Tibial artery (tissue), 4 donors: ENCODE measurements around the gene PPP2R3A.
"Not testable (repeated sequence)": the region's sequence is repeated elsewhere in the genome, so short reads cannot be mapped to it uniquely, and the experiment has no call there.

Experiments
- DNase-seq, 2 donors: peaks; one replicate each; pipeline ENCODE4 v3.0.0-alpha.2; 2019
- H3K27ac ChIP-seq, 2 donors: fragments of 200-600 bp; sonication (generic) in 1 of 2; 1 replicate in 1 of 2; 2 replicates in 1 of 2; pipeline ENCODE4 v1.5.1; 2018 to 2019; ENCODE audit warnings: mild to moderate bottlenecking in 1 of 2
- H3K27me3 ChIP-seq, 2 donors: fragments of 200-600 bp; sonication (generic) in 1 of 2; one replicate each; pipeline versions ENCODE4 v1.5.1 to v1.6.0; 2016 to 2019
- H3K36me3 ChIP-seq, 3 donors: fragments of 200-600 bp; sonication (generic) in 2 of 3; one replicate each; pipeline ENCODE4 v1.5.1; 2016 to 2019; ENCODE audit warnings: mild to moderate bottlenecking in 2 of 3
- H3K4me1 ChIP-seq, 4 donors: fragments of 200-600 bp; sonication (generic) in 2 of 4; 1 replicate in 3 of 4; 2 replicates in 1 of 4; pipeline ENCODE4 v1.5.1; 2016 to 2019
- H3K4me3 ChIP-seq, 2 donors: fragments of 200-600 bp; sonication (generic) in 1 of 2; 1 replicate in 1 of 2; 2 replicates in 1 of 2; pipeline ENCODE4 v1.5.1; 2018 to 2019; ENCODE audit warnings: mild to moderate bottlenecking in 2 of 2
- H3K9me3 ChIP-seq, 3 donors: fragments of 200-600 bp; sonication (generic) in 1 of 3; one replicate each; pipeline ENCODE4 v1.5.1; 2016 to 2019
- intact Hi-C: fragments of 100-400 bp; cut with DNase I; formaldehyde crosslinking; loops from one replicate; pipeline ENCODE4 v1.15.0; 2023; ENCODE audit warnings: low total_unique reads
- TF ChIP-seq, protein P1 (sequence below), 2 experiments: fragments of 200-600 bp in 1 of 2; fragments of 450-650 bp in 1 of 2; IDR thresholded peaks; one replicate each; pipeline ENCODE4 v1.5.1; 2017 to 2019; ENCODE audit warnings: antibody characterized with exemption in 2 of 2, mild to moderate bottlenecking in 1 of 2, moderate library complexity in 1 of 2

PPP2R3A gene

GRCh38 chr3:136078421-136079364, 113.2 kb downstream of the PPP2R3A start:
- DNase-seq, result no peak
- TF ChIP-seq, protein P1, sequence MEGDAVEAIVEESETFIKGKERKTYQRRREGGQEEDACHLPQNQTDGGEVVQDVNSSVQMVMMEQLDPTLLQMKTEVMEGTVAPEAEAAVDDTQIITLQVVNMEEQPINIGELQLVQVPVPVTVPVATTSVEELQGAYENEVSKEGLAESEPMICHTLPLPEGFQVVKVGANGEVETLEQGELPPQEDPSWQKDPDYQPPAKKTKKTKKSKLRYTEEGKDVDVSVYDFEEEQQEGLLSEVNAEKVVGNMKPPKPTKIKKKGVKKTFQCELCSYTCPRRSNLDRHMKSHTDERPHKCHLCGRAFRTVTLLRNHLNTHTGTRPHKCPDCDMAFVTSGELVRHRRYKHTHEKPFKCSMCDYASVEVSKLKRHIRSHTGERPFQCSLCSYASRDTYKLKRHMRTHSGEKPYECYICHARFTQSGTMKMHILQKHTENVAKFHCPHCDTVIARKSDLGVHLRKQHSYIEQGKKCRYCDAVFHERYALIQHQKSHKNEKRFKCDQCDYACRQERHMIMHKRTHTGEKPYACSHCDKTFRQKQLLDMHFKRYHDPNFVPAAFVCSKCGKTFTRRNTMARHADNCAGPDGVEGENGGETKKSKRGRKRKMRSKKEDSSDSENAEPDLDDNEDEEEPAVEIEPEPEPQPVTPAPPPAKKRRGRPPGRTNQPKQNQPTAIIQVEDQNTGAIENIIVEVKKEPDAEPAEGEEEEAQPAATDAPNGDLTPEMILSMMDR (IDR thresholded peaks at IDR 0.05), result peak; percentile 47 to 51
- Histone ChIP-seq H3K27me3 (no peaks in the 10 kb centered on the region), H3K4me1 (peaks cover 0 to 7% (median 2%) of the 10 kb centered on the region in 4 donors), H3K27ac (no peak overlapping the region), H3K36me3 (peaks cover 3 to 39% (median 6%) of the 10 kb centered on the region in 3 donors), H3K9me3 (no peaks in the 10 kb centered on the region), H3K4me3 (no peak overlapping the region)
- intact Hi-C loops, result loop anchor here (10.0 kb wide), 2 partner anchors 116 to 776 kb away; partner anchors contain the start of gene MSL2

GRCh38 chr3:136083641-136084382, 118.3 kb downstream of the PPP2R3A start:
- DNase-seq, intact Hi-C loops, H3K4me1 ChIP-seq, H3K27ac ChIP-seq, H3K9me3 ChIP-seq, H3K27me3 ChIP-seq, H3K4me3 ChIP-seq: not testable (repeated sequence)
- H3K36me3 ChIP-seq, result peaks cover 22 to 77% (median 23%) of the 10 kb centered on the region in 3 donors

DNA sequence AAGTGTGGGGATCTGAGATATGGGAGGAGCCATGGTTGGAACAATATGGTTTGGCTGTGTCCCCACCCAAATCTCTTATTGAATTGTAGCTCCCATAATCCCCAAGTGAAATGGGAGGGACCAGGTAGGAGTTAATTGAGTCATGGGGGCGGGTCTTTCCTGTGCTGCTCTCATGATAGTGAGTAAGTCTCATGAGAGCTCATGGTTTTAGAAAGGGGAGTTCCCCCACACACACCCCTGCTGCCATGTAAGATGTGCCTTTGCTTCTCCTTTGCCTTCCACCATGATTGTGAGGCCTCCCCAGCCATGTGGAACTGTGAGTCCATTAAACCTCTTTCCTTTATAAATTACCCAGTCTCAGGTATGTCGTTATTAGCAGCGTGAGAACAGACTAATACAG, 119.5 kb downstream of the PPP2R3A start:
- intact Hi-C loops, H3K4me3 ChIP-seq, H3K4me1 ChIP-seq, H3K27me3 ChIP-seq, H3K27ac ChIP-seq, H3K9me3 ChIP-seq, DNase-seq: not testable (repeated sequence)
- peaks cover 24 to 69% (median 26%) of the 10 kb centered on the region in 3 donors for H3K36me3 ChIP-seq

GRCh38 chr3:136093771-136094170, 128.2 kb downstream of the PPP2R3A start:
- intact Hi-C loops, result no loop called here
- Histone ChIP-seq H3K4me1 (no peaks in the 10 kb centered on the region), H3K36me3 (peaks cover 29 to 36% (median 31%) of the 10 kb centered on the region in 3 donors), H3K4me3 (no peak overlapping the region), H3K27me3 (no peaks in the 10 kb centered on the region), H3K9me3 (no peaks in the 10 kb centered on the region), H3K27ac (no peak overlapping the region)
- TF ChIP-seq, protein P1 (IDR thresholded peaks at IDR 0.05), result no peak
- no peak for DNase-seq

GRCh38 chr3:136105044-136105443, 139.5 kb downstream of the PPP2R3A start:
- H3K9me3 ChIP-seq, result no peaks in the 10 kb centered on the region
- TF ChIP-seq, protein P1 (IDR thresholded peaks at IDR 0.05), result no peak
- no peaks in the 10 kb centered on the region for H3K27me3 ChIP-seq
- H3K27ac ChIP-seq, result no peak overlapping the region
- no peak overlapping the region for H3K4me3 ChIP-seq
- H3K4me1 ChIP-seq, result no peaks in the 10 kb centered on the region
- intact Hi-C loops, result no loop called here
- DNase-seq, result no peak
- peaks cover 13 to 35% (median 26%) of the 10 kb centered on the region in 3 donors for H3K36me3 ChIP-seq

DNA sequence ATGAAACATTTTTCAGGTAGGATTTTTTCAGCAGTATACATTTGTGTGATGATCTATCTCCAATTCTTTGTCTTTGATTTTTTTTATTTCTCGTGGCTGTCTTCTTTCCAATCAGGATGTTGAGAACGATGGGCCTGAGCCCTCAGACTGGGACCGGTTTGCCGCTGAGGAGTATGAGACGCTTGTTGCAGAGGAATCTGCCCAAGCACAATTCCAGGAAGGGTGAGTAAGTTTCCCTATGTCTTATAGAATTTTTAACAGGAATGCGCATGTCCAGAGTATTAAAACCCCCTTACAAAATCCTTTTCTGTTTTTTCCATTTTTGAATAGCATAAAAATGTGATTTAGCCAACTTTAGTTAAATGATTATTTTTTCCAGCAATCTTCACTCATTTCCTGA, 140.6 kb downstream of the PPP2R3A start:
- Histone ChIP-seq H3K9me3 (no peaks in the 10 kb centered on the region), H3K4me3 (no peak overlapping the region), H3K27me3 (no peaks in the 10 kb centered on the region), H3K27ac (no peak overlapping the region), H3K4me1 (no peaks in the 10 kb centered on the region), H3K36me3 (peaks cover 13 to 35% (median 26%) of the 10 kb centered on the region in 3 donors)
- no peak for DNase-seq
- TF ChIP-seq, protein P1 (IDR thresholded peaks at IDR 0.05), result no peak
- intact Hi-C loops, result no loop called here
